Prostate gland (tissue), 2 donors: ENCODE measurements around the gene APOOL. TPM values are rescaled to one million over a fixed set of nuclear protein-coding genes. Genes with fewer than 3 reads are reported as not detected.
"Not testable (repeated sequence)": the region's sequence is repeated elsewhere in the genome, so short reads cannot be mapped to it uniquely, and the experiment has no call there.

Source experiments
- DNase-seq: peaks from one replicate; pipeline ENCODE4 v3.0.0-alpha.2; 2019; ENCODE audit warnings: low spot score
- H3K27ac ChIP-seq, 2 donors: fragments of 200-600 bp; sonication (generic); 2 replicates each; pipeline ENCODE4 v1.5.1; 2017 to 2019
- H3K27me3 ChIP-seq: fragments of 200-600 bp; sonication (generic); replicated peaks from 2 replicates; pipeline ENCODE4 v1.5.1; 2019; ENCODE audit not compliant: insufficient read depth
- H3K36me3 ChIP-seq, 2 donors: fragments of 200-600 bp; sonication (generic); 1 replicate in 1 of 2; 2 replicates in 1 of 2; pipeline versions ENCODE4 v1.5.1 to v1.8.1; 2017 to 2019
- H3K4me1 ChIP-seq: fragments of 200-600 bp; sonication (generic); replicated peaks from 2 replicates; pipeline ENCODE4 v1.5.1; 2019
- H3K4me3 ChIP-seq, 2 donors: fragments of 200-600 bp; sonication (generic); 2 replicates each; pipeline ENCODE4 v1.5.1; 2017 to 2019
- H3K9me3 ChIP-seq: fragments of 200-600 bp; sonication (generic); 2 replicates; pipeline ENCODE4 v1.5.1; 2017
- CTCF ChIP-seq, 4 experiments: fragments of 200-600 bp in 2 of 4; fragments of 450-650 bp in 2 of 4; sonication (generic) in 2 of 4; IDR thresholded peaks; 1 replicate in 3 of 4; 2 replicates in 1 of 4; pipeline ENCODE4 v1.5.1; 2016 to 2019; ENCODE audit warnings: antibody characterized with exemption in 4 of 4, mild to moderate bottlenecking in 2 of 4, moderate library complexity in 2 of 4
- POLR2A ChIP-seq: fragments of 450-650 bp; IDR thresholded peaks from one replicate; pipeline ENCODE4 v1.6.1; 2016; ENCODE audit warnings: antibody characterized with exemption, mild to moderate bottlenecking
- POLR2AphosphoS5 ChIP-seq: sonication (generic); formaldehyde crosslinking; IDR thresholded peaks from one replicate; pipeline ENCODE4 v1.6.1; 2017; ENCODE audit warnings: antibody characterized with exemption
- WGBS: methylation state at CpG from one replicate; pipeline ENCODE4 v1.1.5; 2018; 5-methylcytosine and 5-hydroxymethylcytosine counted together
- intact Hi-C: fragments of 100-400 bp; cut with DNase I; formaldehyde crosslinking; loops from one replicate; pipeline ENCODE4 v1.14.2; 2022
- total RNA-seq, 2 donors: library from RNA; depleted of rRNA; stranded (reverse); fragments of >200 nt; gene quantifications; one replicate each; pipeline ENCODE4 v1.1.0, GENCODE V29; 2016

The APOOL gene
- total RNA-seq, 2 donors from 2014 or later = 9.9 to 10.8 TPM

GRCh38 chrX:85001344-85001743 is 2.3 kb upstream of the APOOL start:
- no peaks in the 10 kb centered on the region for H3K4me1 ChIP-seq
- no peaks in the 10 kb centered on the region for H3K9me3 ChIP-seq
- intact Hi-C loops = no loop called here
- no peak overlapping the region for H3K4me3 ChIP-seq
- no peak for DNase-seq
- no peak overlapping the region for H3K27ac ChIP-seq
- TF ChIP-seq POLR2A (no peak), POLR2AphosphoS5 (no peak), CTCF (IDR thresholded peaks at IDR 0.05) (no peak)
- WGBS = 93% methylated on average over 1 of the region's 1 CpG
- no peaks in the 10 kb centered on the region for H3K36me3 ChIP-seq
- H3K27me3 ChIP-seq = no peaks in the 10 kb centered on the region

DNA sequence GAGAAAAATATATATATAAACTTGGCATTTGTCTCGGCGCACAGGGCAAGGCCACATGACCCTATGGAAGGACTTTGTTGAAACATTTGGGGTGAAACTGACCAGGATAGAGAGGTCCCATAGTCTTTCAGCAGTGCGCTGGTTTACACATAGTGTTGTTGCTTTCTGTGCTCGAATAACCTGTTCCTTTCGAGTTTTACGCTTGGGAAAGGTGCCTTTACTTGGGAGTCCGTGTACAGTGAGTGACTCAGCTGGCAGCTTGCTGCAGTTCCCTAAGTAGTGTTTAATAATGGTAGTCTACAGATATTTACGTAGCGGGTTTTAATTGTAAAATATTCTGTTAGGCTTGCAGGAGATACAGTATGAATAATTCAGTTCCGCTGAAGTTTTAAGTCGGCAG is 578 bp downstream of the APOOL start:
- WGBS = 0% methylated on average over 10 of the region's 11 CpGs
- H3K27ac ChIP-seq = peak overlapping the region; percentile 58 to 71
- H3K36me3 ChIP-seq = no peaks in the 10 kb centered on the region
- intact Hi-C loops = no loop called here
- peak overlapping the region; percentile 38 to 42 for H3K4me3 ChIP-seq
- DNase-seq = peak; percentile 4
- TF ChIP-seq CTCF (IDR thresholded peaks at IDR 0.05) (no peak), POLR2AphosphoS5 (no peak), POLR2A (no peak)
- H3K27me3 ChIP-seq = no peaks in the 10 kb centered on the region
- no peaks in the 10 kb centered on the region for H3K9me3 ChIP-seq
- H3K4me1 ChIP-seq = no peaks in the 10 kb centered on the region

DNA sequence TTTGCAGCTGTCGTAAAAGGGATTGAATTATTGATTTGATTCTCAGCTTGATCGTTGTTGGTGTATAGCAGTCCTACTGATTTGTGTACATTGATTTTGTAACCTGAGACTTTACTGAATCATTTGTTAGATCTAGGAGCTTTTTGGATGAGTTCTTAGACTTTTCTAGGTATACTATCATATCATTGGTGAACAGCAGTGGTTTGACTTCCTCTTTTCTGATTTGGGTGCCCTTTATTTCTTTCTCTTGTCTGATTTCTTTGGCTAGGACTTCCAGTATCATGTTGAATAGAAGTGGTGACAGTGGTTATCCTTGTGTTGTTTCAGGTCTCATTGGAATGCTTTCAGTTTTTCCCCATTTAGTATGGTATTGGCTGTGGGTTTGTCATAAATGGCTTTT is 8.4 kb downstream of the APOOL start:
- Histone ChIP-seq H3K9me3 (no peaks in the 10 kb centered on the region), H3K4me1 (no peaks in the 10 kb centered on the region), H3K27ac (no peak overlapping the region), H3K27me3 (no peaks in the 10 kb centered on the region), H3K36me3 (no peaks in the 10 kb centered on the region), H3K4me3 (no peak overlapping the region)
- TF ChIP-seq CTCF (IDR thresholded peaks at IDR 0.05) = no peak
- no peak for TF ChIP-seq POLR2AphosphoS5
- no peak for TF ChIP-seq POLR2A
- intact Hi-C loops = no loop called here
- no peak for DNase-seq
- WGBS = 96% methylated on average over 2 of the region's 2 CpGs

GRCh38 chrX:85015351-85015750 is 11.7 kb downstream of the APOOL start:
- H3K27me3 ChIP-seq, DNase-seq, intact Hi-C loops, H3K4me1 ChIP-seq, H3K4me3 ChIP-seq, H3K36me3 ChIP-seq, H3K27ac ChIP-seq, H3K9me3 ChIP-seq: not testable (repeated sequence)
- WGBS = 94% methylated on average over 8 of the region's 8 CpGs

DNA sequence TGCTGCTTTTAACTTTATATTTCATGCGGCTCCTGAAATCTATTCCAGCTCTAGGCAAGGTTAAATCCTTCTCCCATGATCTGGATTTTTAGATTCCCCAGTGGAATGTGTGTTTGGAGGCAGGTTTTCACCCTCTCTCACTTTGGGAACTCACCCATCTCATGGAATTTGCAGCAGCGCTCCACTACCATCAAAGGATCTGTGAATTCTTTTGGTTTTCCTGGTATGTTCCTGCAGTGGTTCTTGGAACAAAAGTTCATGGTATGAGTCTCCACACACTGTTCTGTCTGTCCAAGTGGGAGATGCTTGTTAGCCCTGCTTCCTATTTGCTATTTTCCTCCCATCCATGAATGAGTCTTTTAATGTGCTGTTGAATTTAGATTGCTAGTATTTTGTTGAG is 14.0 kb downstream of the APOOL start:
- no peaks in the 10 kb centered on the region for H3K4me1 ChIP-seq
- H3K4me3 ChIP-seq = no peak overlapping the region
- H3K9me3 ChIP-seq = no peaks in the 10 kb centered on the region
- no peak for TF ChIP-seq POLR2A
- no peak for TF ChIP-seq POLR2AphosphoS5
- no peak for TF ChIP-seq CTCF (IDR thresholded peaks at IDR 0.05)
- H3K36me3 ChIP-seq = no peaks in the 10 kb centered on the region
- no peak for DNase-seq
- no peaks in the 10 kb centered on the region for H3K27me3 ChIP-seq
- WGBS = 100% methylated on average over 2 of the region's 2 CpGs
- intact Hi-C loops = no loop called here
- no peak overlapping the region for H3K27ac ChIP-seq
